Astrocyte of the cerebellum (primary cell): ENCODE measurements around the gene CEP164.
"Not testable (repeated sequence)": the region's sequence is repeated elsewhere in the genome, so short reads cannot be mapped to it uniquely, and the experiment has no call there.

ENCODE experiments used
- DNase-seq: peaks from one replicate; pipeline ENCODE4 v3.0.0-alpha.2; 2011; ENCODE audit warnings: low read depth
- H3K4me3 ChIP-seq: 2 replicates; pipeline ENCODE4 v1.5.1; 2011; ENCODE audit warnings: mild to moderate bottlenecking, low read depth, low read length, moderate library complexity
- in situ Hi-C: cut with HindIII; loops from 2 replicates; pipeline ENCODE4 v1.10.0; 2017; ENCODE audit warnings: low sequenced_read_pairs
- TF ChIP-seq, protein P1 (sequence below): IDR thresholded peaks from 2 replicates; pipeline ENCODE4 v1.5.1; 2012; ENCODE audit warnings: low read length, low read depth, moderate library complexity, mild to moderate bottlenecking; ENCODE audit errors: missing control alignments

Gene CEP164

GRCh38 chr11:117454564-117454917 lies 126.9 kb downstream of the CEP164 start:
- DNase-seq, result no peak
- no peak overlapping the region for H3K4me3 ChIP-seq
- in situ Hi-C loops, result no loop called here
- TF ChIP-seq, protein P1, sequence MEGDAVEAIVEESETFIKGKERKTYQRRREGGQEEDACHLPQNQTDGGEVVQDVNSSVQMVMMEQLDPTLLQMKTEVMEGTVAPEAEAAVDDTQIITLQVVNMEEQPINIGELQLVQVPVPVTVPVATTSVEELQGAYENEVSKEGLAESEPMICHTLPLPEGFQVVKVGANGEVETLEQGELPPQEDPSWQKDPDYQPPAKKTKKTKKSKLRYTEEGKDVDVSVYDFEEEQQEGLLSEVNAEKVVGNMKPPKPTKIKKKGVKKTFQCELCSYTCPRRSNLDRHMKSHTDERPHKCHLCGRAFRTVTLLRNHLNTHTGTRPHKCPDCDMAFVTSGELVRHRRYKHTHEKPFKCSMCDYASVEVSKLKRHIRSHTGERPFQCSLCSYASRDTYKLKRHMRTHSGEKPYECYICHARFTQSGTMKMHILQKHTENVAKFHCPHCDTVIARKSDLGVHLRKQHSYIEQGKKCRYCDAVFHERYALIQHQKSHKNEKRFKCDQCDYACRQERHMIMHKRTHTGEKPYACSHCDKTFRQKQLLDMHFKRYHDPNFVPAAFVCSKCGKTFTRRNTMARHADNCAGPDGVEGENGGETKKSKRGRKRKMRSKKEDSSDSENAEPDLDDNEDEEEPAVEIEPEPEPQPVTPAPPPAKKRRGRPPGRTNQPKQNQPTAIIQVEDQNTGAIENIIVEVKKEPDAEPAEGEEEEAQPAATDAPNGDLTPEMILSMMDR, result no peak

- TF ChIP-seq, protein P1, result no peak
- in situ Hi-C loops, result no loop called here
- no peak for DNase-seq
- no peak overlapping the region for H3K4me3 ChIP-seq
Observed at GRCh38 chr11:117456027-117456720, 128.5 kb downstream of the CEP164 start.

DNA sequence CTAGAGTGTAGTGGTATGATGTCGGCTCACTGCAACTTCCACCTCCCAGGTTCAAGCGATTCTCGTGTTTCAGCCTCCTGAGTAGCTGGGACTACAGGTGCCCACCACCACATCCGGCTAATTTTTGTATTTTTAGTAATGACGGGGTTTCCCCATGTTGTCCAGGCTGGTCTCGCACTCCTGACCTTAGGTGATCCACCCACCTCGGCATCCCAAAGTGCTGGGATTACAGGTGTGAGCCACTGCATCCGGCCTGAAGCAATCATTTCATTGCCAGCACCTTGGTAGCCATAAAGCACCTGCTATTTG lies 129.0 kb downstream of the CEP164 start:
- DNase-seq, H3K4me3 ChIP-seq, in situ Hi-C loops: not testable (repeated sequence)

- DNase-seq, result no peak
- TF ChIP-seq, protein P1, result no peak
- no peak overlapping the region for H3K4me3 ChIP-seq
- in situ Hi-C loops, result no loop called here
Observed at GRCh38 chr11:117457031-117457785, 129.6 kb downstream of the CEP164 start.

DNA sequence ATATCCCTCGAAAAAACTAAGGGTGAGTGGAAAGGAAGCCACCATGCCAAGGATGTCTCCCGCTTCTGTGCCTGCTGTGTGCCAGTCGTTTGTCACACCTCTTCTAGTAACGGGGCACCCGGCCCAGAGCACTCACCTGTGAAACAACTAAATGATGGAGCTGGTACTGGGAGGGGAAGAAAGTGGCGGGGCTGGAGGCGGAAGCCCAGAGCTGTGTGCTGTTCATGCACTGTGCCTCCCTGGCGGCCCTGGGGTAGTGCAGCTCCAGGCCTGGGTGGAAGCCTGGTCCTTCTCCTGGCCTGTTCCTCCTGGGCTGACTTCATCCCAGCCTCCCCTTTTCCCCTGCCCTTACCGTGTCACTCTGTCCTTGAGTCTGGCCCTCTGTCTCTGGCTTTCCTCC lies 130.2 kb downstream of the CEP164 start:
- TF ChIP-seq, protein P1, result no peak
- no peak overlapping the region for H3K4me3 ChIP-seq
- DNase-seq, result no peak
- in situ Hi-C loops, result no loop called here

- TF ChIP-seq, protein P1, result no peak
- DNase-seq, result no peak
- in situ Hi-C loops, result no loop called here
- no peak overlapping the region for H3K4me3 ChIP-seq
Observed at GRCh38 chr11:117458275-117459122, 130.8 kb downstream of the CEP164 start.
